ENCODE measurements around the gene VAT1L.

DNA sequence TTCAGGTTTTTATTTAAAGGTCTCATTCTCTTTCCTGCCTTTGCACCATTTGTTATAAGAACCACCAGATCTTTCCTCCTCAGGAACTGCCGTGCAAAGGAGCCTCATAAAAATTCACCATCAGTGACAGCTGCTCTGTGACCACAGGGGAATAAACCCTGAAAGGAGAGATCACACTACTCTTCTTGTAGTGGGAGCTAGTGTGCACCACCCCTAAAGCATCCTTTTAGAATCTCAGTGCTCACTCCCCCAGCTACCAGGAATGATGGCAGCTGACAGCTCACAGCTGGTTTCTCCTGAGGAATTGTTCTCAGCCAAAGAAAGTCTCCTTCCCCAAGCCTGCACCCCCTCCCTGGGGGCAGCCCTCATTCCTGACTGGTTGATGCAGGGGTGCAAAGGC is 18.7 kb downstream of the VAT1L start:
- no peak for TF ChIP-seq POLR2A (IDR thresholded peaks at IDR 0.05)
- TF ChIP-seq, protein P1, sequence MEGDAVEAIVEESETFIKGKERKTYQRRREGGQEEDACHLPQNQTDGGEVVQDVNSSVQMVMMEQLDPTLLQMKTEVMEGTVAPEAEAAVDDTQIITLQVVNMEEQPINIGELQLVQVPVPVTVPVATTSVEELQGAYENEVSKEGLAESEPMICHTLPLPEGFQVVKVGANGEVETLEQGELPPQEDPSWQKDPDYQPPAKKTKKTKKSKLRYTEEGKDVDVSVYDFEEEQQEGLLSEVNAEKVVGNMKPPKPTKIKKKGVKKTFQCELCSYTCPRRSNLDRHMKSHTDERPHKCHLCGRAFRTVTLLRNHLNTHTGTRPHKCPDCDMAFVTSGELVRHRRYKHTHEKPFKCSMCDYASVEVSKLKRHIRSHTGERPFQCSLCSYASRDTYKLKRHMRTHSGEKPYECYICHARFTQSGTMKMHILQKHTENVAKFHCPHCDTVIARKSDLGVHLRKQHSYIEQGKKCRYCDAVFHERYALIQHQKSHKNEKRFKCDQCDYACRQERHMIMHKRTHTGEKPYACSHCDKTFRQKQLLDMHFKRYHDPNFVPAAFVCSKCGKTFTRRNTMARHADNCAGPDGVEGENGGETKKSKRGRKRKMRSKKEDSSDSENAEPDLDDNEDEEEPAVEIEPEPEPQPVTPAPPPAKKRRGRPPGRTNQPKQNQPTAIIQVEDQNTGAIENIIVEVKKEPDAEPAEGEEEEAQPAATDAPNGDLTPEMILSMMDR (IDR thresholded peaks at IDR 0.05), result no peak

Data from adrenal gland (tissue), 5 donors.